Neural cell (in vitro differentiated cells): ENCODE measurements around the gene LSMEM2. TPM values are rescaled to one million over a fixed set of nuclear protein-coding genes. Genes with fewer than 3 reads are reported as not detected.

Experiments used
- H2AFZ ChIP-seq: fragments of 200-600, 300-800 bp; sonication (generic), shearing (Covaris generic); 2 replicates; pipeline ENCODE4 v1.6.0; 2014; ENCODE audit warnings: low read depth, mild to moderate bottlenecking, antibody characterized with exemption, low read length, moderate library complexity
- H3F3A ChIP-seq: fragments of 200-600 bp; shearing (Covaris generic); 2 replicates; pipeline ENCODE4 v1.6.1; 2016; ENCODE audit warnings: mild to moderate bottlenecking, moderate library complexity, mixed read lengths, antibody characterized with exemption, low read length; ENCODE audit not compliant: insufficient read depth, poor library complexity, severe bottlenecking
- H3K27ac ChIP-seq: fragments of 200-600, 300-800 bp; sonication (generic), shearing (Covaris generic); 2 replicates; pipeline ENCODE4 v1.5.1; 2014; ENCODE audit warnings: mild to moderate bottlenecking, low read length, moderate library complexity
- H3K27me3 ChIP-seq: fragments of 300-800, 200-600 bp; sonication (generic), shearing (Covaris generic); 2 replicates; pipeline ENCODE4 v1.6.0; 2014; ENCODE audit warnings: mild to moderate bottlenecking, low read depth, low read length, moderate library complexity; ENCODE audit not compliant: insufficient read depth
- H3K36me3 ChIP-seq: fragments of 300-800, 200-600 bp; sonication (generic), shearing (Covaris generic); 2 replicates; pipeline ENCODE4 v1.5.1; 2014; ENCODE audit warnings: mild to moderate bottlenecking, antibody characterized with exemption, low read length, moderate library complexity; ENCODE audit not compliant: insufficient read depth
- H3K4me2 ChIP-seq: fragments of 300-800, 200-600 bp; sonication (generic), shearing (Covaris generic); 2 replicates; pipeline ENCODE4 v1.6.0; 2014; ENCODE audit warnings: mild to moderate bottlenecking, low read length
- H3K4me3 ChIP-seq: fragments of 300-800, 200-600 bp; sonication (generic), shearing (Covaris generic); 2 replicates; pipeline ENCODE4 v1.5.1; 2014; ENCODE audit warnings: mild to moderate bottlenecking, low read length, moderate library complexity
- H3K79me2 ChIP-seq: fragments of 200-600 bp; shearing (Covaris generic); replicated peaks from 2 replicates; pipeline ENCODE4 v1.6.0; 2014; ENCODE audit warnings: mild to moderate bottlenecking, low read length, moderate library complexity; ENCODE audit not compliant: insufficient read depth
- H3K9ac ChIP-seq: fragments of 300-800, 200-600 bp; sonication (generic), shearing (Covaris generic); 2 replicates; pipeline ENCODE4 v1.6.1; 2016; ENCODE audit warnings: mild to moderate bottlenecking, low read length, mixed read lengths
- H3K9me2 ChIP-seq: fragments of 200-600 bp; shearing (Covaris generic); 2 replicates; pipeline ENCODE4 v1.6.1; 2016; ENCODE audit warnings: mild to moderate bottlenecking, low read length, mixed read lengths; ENCODE audit not compliant: insufficient read depth
- H3K9me3 ChIP-seq: fragments of 200-600, 300-800 bp; sonication (generic), shearing (Covaris generic); 2 replicates; pipeline ENCODE4 v1.6.1; 2016; ENCODE audit warnings: mild to moderate bottlenecking, mixed run types, low read length, moderate library complexity, mixed read lengths
- H4K20me1 ChIP-seq: fragments of 200-600 bp; shearing (Covaris generic); 2 replicates; pipeline ENCODE4 v1.6.1; 2016; ENCODE audit warnings: mild to moderate bottlenecking, mixed run types; ENCODE audit not compliant: insufficient read depth
- EP300 ChIP-seq: fragments of 450-650 bp; conservative IDR thresholded peaks from 2 replicates; pipeline ENCODE4 v1.6.1; 2014; ENCODE audit warnings: antibody characterized with exemption, mild to moderate bottlenecking, moderate library complexity; ENCODE audit not compliant: poor library complexity, severe bottlenecking
- EZH2 ChIP-seq: fragments of 200-600, 300-800 bp; shearing (Covaris generic), sonication (generic); IDR thresholded peaks from 2 replicates; pipeline ENCODE4 v1.6.1; 2014; ENCODE audit warnings: antibody characterized with exemption, low read length, borderline replicate concordance, mild to moderate bottlenecking; ENCODE audit not compliant: insufficient read depth, poor library complexity, severe bottlenecking
- MXI1 ChIP-seq: fragments of 450-650 bp; conservative IDR thresholded peaks from 2 replicates; pipeline ENCODE4 v1.6.1; 2014; ENCODE audit warnings: antibody characterized with exemption, mild to moderate bottlenecking; ENCODE audit not compliant: poor library complexity, severe bottlenecking
- POLR2AphosphoS5 ChIP-seq: IDR thresholded peaks from 2 replicates; pipeline ENCODE4 v1.6.1; 2012
- RAD21 ChIP-seq: fragments of 450-650 bp; conservative IDR thresholded peaks from 2 replicates; pipeline ENCODE4 v1.6.1; 2014; ENCODE audit warnings: antibody characterized with exemption, mild to moderate bottlenecking, moderate library complexity
- SMC3 ChIP-seq: fragments of 450-650 bp; conservative IDR thresholded peaks from 2 replicates; pipeline ENCODE4 v1.6.1; 2014; ENCODE audit warnings: antibody characterized with exemption, mild to moderate bottlenecking, moderate library complexity; ENCODE audit not compliant: poor library complexity
- TAF1 ChIP-seq: IDR thresholded peaks from 2 replicates; pipeline ENCODE4 v1.6.1; 2012; ENCODE audit warnings: low read depth
- polyA plus RNA-seq: library from polyadenylated mRNA; depleted of rRNA; stranded (reverse); fragments of >200 nt; gene quantifications from 2 replicates; pipeline ENCODE4 v1.2.3, GENCODE V29; 2014
- TF ChIP-seq, protein P1 (sequence below): IDR thresholded peaks from 2 replicates; pipeline ENCODE4 v1.6.1; 2012; ENCODE audit warnings: borderline replicate concordance
- TF ChIP-seq, protein P2 (sequence below): fragments of 450-650 bp; IDR thresholded peaks from 2 replicates; pipeline ENCODE4 v1.5.1; 2014; ENCODE audit warnings: antibody characterized with exemption, mild to moderate bottlenecking, moderate library complexity; ENCODE audit not compliant: poor library complexity, severe bottlenecking

LSMEM2 gene
- polyA plus RNA-seq, 1 donor from 2014 or later = not detected

DNA sequence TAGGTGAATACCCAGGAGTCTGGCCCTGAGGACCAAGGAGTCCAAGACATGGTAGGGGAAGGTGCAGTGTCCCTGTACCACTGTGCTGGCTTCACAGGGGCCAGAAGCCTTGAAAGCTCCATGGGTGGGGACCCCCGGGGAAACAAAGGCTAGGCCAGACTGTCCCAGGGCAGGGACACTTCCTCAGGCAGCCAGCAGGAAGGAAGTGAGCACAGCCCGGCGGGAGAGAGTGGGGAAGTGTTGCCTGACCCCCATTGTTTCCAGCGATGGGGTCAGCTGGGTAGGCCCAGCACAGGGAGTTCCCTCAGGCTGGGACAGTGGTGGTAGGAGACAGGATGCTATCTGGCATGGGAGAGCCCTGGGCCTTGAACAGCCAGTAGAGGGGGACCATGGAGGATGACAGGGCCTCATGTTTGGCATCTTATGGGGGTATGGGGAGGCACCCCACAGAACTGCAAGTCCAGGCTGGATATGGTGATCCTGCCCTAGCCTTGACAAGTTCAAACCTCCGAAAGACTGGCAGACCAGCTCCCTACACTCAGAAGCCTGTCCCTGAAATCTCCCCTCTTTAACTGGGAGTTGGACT lies 44.8 kb downstream of the LSMEM2 start:
- H3K9me2 ChIP-seq = no peaks in the 10 kb centered on the region
- H3K27me3 ChIP-seq = no peaks in the 10 kb centered on the region
- no peak overlapping the region for H3K27ac ChIP-seq
- H4K20me1 ChIP-seq = no peaks in the 10 kb centered on the region
- H3K9me3 ChIP-seq = no peaks in the 10 kb centered on the region
- no peak overlapping the region for H2AFZ ChIP-seq
- no peaks in the 10 kb centered on the region for H3F3A ChIP-seq
- peaks cover 32% of the 10 kb centered on the region for H3K79me2 ChIP-seq
- no peaks in the 10 kb centered on the region for H3K36me3 ChIP-seq
- H3K9ac ChIP-seq = no peak overlapping the region
- H3K4me2 ChIP-seq = no peak overlapping the region
- no peak overlapping the region for H3K4me3 ChIP-seq
- TF ChIP-seq EZH2 (no peak), TAF1 (no peak), EP300 (no peak), MXI1 (no peak), SMC3 (no peak), RAD21 (no peak), POLR2AphosphoS5 (no peak)
- TF ChIP-seq, protein P1, sequence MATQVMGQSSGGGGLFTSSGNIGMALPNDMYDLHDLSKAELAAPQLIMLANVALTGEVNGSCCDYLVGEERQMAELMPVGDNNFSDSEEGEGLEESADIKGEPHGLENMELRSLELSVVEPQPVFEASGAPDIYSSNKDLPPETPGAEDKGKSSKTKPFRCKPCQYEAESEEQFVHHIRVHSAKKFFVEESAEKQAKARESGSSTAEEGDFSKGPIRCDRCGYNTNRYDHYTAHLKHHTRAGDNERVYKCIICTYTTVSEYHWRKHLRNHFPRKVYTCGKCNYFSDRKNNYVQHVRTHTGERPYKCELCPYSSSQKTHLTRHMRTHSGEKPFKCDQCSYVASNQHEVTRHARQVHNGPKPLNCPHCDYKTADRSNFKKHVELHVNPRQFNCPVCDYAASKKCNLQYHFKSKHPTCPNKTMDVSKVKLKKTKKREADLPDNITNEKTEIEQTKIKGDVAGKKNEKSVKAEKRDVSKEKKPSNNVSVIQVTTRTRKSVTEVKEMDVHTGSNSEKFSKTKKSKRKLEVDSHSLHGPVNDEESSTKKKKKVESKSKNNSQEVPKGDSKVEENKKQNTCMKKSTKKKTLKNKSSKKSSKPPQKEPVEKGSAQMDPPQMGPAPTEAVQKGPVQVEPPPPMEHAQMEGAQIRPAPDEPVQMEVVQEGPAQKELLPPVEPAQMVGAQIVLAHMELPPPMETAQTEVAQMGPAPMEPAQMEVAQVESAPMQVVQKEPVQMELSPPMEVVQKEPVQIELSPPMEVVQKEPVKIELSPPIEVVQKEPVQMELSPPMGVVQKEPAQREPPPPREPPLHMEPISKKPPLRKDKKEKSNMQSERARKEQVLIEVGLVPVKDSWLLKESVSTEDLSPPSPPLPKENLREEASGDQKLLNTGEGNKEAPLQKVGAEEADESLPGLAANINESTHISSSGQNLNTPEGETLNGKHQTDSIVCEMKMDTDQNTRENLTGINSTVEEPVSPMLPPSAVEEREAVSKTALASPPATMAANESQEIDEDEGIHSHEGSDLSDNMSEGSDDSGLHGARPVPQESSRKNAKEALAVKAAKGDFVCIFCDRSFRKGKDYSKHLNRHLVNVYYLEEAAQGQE = no peak
- TF ChIP-seq, protein P2, sequence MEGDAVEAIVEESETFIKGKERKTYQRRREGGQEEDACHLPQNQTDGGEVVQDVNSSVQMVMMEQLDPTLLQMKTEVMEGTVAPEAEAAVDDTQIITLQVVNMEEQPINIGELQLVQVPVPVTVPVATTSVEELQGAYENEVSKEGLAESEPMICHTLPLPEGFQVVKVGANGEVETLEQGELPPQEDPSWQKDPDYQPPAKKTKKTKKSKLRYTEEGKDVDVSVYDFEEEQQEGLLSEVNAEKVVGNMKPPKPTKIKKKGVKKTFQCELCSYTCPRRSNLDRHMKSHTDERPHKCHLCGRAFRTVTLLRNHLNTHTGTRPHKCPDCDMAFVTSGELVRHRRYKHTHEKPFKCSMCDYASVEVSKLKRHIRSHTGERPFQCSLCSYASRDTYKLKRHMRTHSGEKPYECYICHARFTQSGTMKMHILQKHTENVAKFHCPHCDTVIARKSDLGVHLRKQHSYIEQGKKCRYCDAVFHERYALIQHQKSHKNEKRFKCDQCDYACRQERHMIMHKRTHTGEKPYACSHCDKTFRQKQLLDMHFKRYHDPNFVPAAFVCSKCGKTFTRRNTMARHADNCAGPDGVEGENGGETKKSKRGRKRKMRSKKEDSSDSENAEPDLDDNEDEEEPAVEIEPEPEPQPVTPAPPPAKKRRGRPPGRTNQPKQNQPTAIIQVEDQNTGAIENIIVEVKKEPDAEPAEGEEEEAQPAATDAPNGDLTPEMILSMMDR = no peak

DNA sequence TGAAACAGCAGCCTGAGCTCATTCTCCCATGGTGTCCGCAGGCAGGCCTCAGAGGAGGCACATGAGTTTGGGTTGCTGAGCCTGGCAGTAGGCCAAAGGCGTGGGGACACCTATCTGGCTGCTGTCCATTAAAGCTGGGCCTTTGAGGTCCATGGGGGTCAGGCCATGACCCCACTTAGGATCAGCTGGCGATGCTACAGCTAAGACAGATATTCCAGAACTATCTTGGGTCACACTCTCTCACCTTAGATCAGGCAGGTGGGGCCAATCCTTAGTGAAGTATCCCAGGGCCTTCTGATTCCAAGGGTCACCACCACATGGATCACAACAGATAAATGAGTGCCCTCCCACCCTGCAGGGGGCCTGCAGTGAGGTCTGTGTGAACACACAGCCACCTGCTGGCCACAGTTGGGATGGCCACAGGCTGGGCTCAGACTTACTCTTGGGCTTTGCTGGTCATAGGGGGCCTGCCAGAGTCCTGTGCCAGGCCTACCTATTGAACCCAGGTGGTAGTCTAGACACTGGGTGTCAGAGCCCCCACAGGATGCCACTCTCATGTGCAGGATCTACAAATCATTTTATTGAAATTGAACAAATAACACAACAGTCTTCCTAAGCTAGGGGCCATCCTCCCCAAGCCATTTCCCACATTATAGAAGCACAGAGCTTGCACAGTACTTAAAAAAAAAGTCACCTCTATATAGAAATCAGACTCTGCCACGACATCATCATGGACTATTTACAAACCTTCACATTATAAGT lies 45.6 kb downstream of the LSMEM2 start:
- TF ChIP-seq SMC3 = peak; percentile 73
- peak; percentile 63 for TF ChIP-seq RAD21
- no peak for TF ChIP-seq TAF1
- TF ChIP-seq, protein P2 = peak; percentile 76
- TF ChIP-seq EZH2 = no peak
- no peak for TF ChIP-seq EP300
- TF ChIP-seq POLR2AphosphoS5 = no peak
- TF ChIP-seq, protein P1 = no peak
- TF ChIP-seq MXI1 = peak; percentile 25
- Histone ChIP-seq H3F3A (no peaks in the 10 kb centered on the region), H4K20me1 (no peaks in the 10 kb centered on the region), H3K4me3 (no peak overlapping the region), H3K27me3 (no peaks in the 10 kb centered on the region), H3K9me3 (no peaks in the 10 kb centered on the region), H3K9me2 (no peaks in the 10 kb centered on the region), H3K4me2 (no peak overlapping the region), H3K27ac (no peak overlapping the region), H3K9ac (no peak overlapping the region), H2AFZ (no peak overlapping the region), H3K36me3 (no peaks in the 10 kb centered on the region), H3K79me2 (peaks cover 25% of the 10 kb centered on the region)
